CD4-positive, alpha-beta T cell treated with Interleukin-2 at 100 ng/mL for 4 hours (primary cell): ENCODE measurements around the gene MYD88.
"Not testable (repeated sequence)": the region's sequence is repeated elsewhere in the genome, so short reads cannot be mapped to it uniquely, and the experiment has no call there.

ENCODE experiments used
- DNase-seq: peaks from one replicate; pipeline ENCODE4 v3.0.0-alpha.2; 2020; ENCODE audit warnings: low spot score

Gene MYD88

DNA sequence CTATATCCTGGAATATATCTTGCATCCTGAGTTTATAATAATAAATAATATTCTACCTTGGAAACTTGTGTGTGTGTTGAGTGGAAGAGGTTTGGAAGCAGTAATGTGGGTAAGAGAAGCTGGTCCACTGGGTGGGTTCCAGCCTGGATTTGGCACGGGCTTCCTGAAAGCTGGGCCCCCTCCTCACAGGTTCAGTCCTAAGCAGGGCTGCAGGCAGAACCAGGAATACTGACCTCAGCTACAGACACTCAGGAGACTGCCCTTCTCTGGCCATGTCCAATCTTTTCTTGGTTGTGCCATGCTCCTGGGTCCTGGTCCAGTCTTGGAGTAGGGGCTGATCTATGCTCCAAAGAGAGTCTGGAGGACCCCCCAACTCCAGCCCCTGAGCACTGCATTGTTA is 4.5 kb downstream of the MYD88 start:
- no peak for DNase-seq

DNA sequence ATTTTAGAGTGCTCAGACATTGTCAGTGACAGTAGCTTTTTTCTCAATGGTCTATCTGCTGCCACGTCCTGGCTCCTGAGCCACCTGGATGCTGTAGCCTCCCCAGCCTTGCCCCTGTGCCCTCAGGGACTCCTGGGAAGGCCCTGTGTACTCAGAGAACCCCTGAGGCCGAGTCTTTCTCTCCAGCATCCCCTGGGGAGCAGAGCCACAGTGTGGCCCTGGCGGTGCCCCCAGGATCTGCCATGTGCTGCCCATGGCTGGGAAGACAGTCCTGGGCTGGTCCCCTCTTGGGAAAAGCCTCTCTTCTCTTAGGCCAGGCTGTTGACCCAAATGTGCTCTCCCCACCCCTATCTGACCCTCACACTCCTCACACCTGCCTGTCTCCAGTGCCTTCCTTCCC is 5.0 kb downstream of the MYD88 start:
- no peak for DNase-seq

DNA sequence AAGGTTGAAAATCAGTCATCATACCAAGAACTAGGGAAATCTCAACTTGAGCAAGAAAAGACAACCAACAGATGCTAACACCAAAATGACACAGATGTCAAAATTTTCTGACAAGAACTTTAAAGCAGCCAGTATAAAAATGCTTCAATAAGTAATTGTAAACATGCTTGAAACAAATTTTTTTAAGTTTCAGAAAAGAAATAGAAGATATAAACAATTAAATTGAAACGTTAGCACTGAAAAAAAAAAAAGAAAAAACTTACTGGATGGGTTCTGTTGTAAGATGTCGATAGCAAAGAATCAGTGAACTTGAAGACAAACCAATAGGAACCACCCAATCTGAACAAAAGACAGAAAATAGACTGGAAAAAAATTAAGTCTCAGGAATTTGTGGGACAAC is 8.0 kb downstream of the MYD88 start:
- DNase-seq, result no peak

DNA sequence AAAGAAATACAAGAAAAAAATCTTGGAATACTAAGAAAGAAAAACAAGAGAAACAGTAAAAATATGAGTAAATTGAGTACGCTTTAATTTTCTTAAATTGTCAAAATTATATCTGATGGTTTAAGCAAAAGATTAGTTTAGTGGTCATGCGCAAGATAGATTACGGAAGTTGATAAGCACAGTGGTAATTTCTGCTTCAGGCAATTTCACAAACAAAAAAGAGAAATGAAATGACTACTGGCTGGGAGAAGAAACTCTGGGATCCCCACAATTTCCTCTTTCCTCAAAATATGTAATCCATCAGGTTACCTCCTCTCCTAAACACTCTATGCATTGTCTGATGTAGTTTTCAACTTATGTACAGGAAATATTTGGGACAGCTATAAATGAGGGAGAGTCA is 9.0 kb downstream of the MYD88 start:
- no peak for DNase-seq

DNA sequence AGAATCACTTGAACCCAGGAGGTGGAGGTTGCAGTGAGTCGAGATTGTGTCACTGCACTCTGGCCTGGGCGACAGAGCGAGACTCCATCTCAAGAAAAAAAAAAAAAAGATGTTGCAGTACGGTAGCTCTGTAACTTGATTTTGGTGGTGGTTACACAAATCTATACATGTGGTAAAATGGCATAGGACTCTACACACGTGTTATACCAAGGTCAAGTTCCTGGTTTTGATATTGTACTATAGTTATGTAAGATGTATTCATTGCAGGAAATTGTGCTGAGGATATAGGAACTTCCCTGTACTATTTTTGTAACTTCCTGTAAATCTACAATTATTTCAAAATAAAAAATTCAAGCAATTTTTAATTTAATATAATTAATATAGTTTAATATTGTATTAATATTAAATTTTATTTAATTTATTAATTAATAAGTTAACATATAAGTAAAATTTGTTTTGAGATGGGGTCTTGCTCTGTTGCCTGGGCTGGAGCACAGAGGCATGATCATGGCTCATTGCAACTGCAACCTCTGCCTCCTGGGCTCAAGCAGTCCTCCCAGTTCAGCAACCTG is 9.9 kb downstream of the MYD88 start:
- no peak for DNase-seq

DNA sequence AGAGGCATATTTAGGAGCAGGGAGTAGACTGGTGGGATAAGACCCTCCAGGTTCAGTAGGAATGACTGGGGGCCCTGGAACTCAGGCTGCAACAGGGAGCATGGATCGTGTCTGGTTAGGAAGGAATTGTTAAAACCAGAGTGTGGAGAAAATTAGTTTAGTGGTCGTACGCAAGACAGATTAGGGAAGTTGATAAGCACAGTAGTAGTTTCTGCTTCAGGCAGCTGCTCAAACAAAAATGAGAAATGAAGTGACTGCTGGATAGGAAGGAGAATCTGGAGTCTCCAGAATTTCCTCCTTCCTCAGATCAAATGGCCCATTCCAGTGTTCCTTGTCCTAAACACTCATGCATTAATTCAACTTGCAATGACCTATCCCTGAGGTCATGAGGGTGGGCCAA is 11.2 kb downstream of the MYD88 start:
- DNase-seq, result no peak

DNA sequence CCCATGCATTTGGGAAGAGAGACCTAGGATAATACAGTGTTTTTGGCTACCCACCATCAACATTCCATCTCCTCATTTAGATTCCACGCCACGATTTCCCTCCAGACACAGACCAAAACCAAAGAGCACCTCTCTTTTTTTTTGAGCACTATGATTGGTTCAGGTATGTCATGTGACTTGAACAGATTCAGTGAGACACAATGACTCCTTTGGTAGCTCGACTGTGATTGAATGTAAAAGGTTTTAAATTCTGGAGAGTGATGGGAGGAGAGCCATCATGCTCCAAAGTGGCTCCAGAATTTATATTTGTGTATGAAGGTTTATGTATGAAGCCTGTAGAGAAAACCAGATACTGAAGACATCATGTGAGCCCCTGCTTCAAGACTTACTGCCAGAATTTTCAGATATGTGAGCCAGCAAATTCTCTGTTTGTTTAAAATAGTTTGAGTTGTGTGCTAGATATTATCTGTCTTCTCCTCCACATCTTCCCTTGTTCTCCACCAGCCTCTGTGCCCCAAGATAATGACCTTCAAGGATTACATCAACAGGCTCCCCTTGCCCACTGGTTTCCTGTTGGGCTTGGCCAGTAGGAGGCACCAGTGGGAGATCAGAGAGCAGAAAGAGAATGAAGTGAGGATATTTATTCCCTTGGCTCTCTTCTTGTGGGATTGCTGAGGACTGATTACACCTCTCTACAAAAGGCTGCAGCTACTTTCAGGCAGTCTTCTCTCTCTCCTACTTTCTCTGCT is 12.5 kb downstream of the MYD88 start:
- DNase-seq, result no peak

DNA sequence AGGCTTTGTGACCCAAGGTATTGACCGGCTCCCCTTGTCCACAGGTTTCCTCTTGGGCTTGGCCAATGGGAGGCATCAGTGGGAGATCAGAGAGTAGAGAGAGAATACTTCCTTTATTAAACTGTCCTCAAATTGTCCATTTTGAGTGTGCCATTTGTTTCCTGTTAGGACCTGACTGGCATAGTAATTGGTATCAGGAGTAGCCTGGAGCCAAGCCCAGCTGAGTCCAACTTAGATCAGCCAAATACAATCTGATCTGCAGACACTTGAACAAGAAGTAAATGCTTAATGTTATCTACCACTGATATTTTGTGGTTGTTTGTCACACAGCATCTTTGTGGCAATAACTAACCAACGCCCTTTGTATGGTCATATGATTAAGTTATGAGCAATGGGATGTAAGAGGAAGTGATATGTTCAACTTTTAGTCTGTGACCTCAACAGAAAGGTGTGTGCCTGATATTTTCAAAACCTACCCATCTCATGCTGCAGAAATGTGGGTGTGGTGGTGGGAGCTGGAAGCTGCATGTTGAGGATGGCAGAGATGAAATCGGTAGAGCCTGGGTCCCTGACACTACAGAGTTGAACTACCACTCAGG is 13.3 kb downstream of the MYD88 start:
- DNase-seq, result peak; percentile 58

DNA sequence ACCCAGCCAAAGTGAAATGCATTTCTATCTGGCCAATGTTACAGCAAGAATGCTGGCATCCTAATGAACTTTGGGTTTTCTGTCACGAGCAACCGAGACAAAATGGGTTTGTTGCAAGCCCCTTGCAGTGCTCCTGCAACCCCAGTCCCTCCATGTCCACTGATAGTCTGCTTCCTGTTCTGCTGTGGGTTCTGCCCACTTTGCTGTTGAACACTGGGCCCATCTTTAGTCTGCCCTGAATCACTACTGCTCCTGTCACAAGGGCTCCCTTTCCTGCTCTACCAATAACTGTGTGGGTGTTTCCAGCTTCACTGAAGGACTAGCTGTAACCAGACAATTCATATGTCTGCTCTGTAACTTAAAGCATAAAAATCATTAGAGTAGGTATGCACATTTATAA is 14.1 kb downstream of the MYD88 start:
- no peak for DNase-seq

DNA sequence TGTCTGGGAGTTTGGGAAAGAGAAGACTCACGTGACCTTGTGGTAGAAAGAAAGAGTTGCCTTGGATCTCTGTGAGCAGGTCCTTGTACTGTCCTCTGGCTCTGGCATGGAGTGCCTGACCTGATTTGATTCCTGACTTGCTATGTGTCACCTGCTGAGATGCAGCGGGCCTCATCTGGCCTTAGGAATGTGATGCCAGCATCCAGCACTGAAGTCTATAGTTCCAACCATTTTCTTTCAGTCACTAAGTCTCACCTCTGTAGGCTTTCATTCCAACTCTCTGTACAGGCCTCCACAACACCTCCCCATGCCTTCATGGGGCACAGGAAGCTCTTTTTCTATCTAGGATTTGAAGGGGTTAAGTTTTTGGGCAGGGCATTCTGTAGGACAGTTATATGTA is 14.8 kb downstream of the MYD88 start:
- DNase-seq, result no peak

DNA sequence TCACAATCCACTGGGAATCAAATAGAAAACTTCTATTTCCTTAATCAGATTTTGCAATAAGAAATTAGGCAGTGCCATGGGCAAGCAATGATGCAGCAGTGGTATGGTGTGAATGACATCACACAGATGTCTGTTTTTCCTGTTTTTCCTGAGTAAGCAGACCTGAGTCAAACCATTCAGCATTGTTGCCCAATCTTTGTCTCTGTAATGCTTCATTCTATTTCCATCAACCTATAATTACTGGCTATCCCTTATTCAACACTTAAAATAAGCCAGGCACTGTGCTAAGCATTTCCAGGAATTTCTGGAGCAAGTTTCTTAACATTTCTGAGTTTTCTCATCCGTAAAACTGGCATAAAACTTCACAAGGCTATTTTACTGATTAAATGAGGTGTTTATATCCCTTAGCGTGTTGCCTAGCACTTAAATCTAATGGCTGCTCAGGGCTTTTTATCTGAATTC is 15.6 kb downstream of the MYD88 start:
- DNase-seq, result no peak

DNA sequence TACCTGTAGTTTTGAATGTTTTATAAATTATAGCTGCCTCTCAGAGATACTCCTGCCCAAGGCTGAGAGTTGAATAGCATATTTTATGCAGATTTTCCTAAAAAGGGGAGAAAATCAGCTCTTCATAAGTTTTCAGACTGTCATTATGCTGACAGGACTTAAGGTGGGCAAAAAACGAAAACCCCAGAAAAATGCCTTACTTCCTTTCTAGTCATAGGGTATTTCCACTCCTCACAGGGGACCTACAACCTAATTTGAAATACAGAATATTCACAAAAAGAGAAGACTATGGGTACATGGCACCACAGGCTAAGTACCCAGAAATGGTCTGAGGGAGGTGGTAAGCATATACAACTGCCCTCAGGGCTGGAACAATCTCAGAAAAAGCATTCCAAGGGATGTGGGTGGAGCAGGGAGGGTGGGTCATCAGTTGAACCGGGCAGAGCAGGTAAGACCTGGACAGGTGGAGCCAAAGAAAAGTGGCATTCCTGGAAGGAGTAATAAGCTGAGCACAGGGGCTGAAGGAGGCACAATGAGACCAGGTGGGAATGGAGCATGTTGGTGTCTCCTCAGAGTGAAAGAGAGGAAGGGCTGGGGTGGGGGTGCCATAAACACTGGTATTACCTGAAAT is 16.3 kb downstream of the MYD88 start:
- no peak for DNase-seq

DNA sequence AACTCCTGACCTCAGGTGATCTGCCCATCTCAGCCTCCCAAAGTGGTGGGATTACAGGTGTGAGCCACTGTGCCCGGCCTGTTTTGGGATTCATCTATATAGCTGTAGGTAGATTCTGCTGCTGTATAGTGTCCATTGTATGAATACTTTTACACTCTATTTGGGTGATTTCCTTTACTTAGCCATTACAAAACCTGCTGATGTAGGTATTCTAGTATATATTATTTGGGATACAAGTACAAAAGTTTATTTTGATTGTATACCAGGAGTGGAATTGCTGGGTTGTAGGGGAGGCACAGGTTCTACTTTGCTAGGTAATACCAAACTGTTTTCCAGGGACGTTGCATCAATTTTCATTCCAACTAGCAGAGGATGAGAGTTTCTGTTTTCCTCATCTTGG is 17.4 kb downstream of the MYD88 start:
- DNase-seq, result no peak

DNA sequence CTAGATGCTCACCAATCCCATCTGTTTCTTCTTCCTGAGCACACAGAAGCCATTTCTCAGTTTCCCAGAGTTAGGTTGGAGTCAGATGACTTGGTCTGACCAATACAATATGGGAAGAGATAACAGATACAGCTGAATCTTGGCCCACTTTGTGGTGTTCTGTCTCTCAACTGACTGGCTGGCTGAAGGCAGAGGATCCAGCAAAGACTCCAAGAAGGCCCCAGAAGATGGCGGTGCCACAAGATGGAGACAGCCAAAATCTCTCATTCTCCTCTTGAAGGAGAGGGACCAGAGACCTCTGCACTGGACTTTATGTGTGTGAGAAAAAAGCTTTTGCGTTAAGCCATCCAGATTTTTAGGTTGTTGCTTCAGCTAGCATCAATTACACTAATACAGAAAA is 18.7 kb downstream of the MYD88 start:
- no peak for DNase-seq

DNA sequence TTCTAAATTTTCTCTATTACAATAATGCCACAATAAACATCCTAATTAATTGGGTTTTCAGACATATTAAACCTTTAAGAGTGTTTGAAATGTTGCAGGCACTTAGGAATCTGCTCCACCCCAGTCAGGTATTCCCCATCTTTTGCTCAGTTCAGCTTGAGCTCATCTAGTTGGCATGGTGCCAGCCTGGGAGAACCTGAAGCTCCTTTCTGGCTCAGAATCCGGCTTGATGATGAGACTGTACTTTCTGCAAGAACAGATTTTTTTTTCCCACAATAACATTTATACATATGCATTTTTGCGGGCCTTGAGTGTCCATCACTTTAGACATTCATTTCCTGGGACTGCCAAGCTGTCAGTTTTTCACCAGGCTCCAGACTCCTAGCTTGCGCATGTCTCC is 19.1 kb downstream of the MYD88 start:
- DNase-seq, result no peak

DNA sequence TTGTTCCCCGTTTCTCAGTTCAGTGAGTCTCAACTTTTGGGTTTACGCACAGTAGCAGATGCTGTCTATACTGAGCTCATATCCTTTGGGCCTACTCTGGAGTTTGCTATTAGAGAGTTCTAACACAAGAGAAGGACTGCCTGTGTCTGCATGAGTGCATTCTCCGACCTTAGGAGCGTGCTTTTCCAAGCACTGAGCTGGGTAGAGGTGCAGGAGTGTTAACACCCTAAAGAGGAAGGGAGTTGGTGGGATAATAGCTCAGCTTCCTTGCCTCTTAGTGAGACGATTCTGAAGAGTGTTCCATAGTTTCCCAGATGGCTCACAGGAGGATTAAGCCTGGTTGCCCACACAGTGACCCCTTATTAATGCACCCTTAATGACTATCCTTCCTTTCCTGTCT is 20.0 kb downstream of the MYD88 start:
- DNase-seq, result no peak

DNA sequence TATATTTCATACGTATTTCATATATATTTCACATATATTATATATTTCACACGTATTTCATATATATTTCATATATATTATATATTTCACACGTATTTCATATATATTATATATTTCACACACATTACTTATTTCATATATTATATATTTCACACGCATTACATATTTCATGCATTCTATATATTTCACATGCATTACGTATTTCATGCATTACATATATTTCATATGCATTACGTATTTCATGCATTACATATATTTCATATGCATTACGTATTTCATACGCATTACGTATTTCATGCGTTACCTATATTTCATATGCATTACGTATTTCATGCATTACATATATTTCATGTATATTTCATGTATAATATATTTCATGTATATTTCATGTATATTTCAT is 22.2 kb downstream of the MYD88 start:
- DNase-seq, result not testable (repeated sequence)

DNA sequence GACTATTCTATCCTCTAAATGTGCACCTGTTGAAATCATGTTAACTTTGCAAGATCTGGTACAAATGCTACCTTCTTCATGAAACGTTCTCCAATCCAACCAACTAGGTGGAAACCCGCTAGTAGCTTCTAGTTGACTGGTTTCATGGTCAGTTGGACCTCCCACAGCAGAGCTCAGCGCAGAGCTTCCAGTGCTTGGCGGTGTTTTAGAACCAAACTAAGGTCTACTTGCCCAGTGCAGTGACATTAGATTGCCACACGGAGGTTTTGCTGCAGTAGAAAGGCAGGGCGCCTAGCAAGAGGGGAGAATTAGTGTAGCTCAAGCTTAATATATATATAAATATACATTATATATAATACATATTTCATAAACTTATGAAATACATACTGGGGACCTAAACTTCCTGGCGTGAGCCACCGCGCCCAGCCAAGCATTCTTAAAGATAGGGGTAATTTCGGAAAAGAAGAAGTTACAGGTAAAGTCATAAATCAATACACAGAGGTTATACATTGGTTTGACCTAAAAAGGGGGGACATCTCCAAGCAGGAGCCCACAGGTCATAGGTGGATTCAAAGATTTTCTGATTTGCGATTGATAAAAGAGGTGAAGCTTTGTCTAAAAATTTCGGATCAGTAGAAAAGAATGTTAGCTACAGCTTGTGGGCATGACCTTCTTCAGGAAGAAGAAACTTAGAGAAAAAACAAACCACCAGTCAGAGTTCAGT is 24.8 kb downstream of the MYD88 start:
- DNase-seq, result no peak

DNA sequence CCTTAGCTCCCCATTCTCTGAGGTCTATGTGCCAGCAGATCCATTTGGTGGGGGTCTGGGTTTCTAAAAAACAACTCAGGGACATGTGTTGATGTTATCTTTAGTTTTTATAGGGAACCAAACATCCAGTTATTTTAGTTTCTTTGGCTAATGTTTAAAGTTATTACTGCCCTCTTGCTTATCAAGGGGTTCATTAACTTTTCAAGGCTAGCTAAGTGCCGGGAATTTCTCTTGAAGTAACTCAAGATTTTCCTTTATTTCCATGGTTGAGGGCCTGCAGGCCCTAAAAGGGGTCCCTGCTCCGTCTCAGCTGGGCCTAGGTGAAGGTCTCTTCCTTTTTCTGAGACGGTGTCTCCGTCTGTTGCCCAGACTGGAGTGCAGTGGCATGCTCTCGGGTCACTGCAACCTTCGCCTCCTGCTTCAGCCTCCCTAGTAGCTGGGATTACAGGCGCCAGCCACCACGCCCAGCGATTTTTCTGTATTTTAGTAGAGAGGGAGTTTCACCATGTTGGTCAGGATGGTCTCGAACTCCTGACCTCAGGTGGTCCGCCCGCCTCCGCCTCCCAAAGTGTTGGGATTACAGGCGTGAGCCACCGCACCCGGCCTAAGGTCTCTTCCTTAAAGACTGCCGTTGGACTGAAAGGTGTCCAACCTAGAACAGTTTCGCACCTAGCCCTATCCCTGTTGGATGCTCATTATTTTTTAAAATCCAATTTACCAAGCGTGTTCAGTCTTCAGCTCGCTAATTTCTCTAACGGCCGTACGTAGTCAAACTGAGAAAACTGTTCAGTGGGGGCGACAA is 25.6 kb downstream of the MYD88 start:
- DNase-seq, result no peak

DNA sequence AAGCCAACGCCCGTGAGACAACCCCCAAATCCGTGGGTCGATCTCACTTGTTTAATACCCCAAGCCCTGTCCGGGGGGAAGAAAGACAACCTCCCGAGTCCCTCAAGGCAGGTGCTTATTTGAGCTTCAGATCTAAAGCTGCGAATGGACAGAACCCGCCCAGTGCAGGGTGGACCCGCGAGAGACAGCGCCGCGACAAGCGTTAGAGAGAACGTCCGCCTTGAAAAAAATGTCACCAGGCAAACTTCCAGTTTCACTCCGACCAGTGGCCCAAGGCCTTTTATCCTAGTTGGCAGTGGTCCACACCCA is 26.1 kb downstream of the MYD88 start:
- DNase-seq, result no peak

DNA sequence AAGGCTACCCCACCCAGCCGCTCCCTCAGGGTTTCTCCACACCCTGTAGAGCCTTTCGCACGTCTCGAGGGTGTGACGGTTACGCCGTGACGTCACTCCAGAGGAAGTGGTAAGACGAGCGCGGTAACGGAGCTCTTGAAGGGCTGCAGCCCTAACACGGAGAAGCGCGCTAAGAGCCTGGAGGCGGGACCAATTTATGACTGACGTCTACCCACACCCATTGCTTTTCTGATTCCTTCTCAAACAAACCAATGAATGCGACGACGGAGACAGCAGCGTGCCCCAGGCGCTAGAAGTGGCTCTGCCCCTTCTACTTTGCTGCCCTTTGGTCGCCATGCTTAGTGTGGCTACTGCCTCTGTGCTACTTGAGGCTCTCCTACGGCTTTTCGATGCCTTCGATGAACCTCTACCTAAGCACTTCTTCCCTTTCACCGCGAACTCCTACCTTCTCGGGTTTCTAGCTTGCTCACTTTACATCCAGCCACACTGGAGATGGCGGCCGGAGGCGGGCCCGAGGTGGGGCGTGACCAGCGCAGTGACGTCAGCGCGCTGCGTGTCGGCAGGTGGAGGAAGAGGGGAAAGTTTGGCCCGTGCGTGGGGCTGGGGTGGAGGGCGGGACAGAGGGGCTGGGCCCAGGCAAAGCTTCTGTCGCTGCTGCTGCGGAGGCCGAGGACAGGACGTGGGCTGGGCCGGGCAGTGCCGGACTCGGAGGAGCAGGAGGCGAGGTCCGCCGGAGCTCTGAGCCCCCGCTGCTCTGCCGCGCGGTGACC is 26.7 kb downstream of the MYD88 start, which contains the start of gene OXSR1:
TSS of gene OXSR1 (plus strand) at position 586 of the 770 bp plus-strand sequence. CDS start 340 bp downstream, outside the sequence.
- peak; percentile 99 for DNase-seq
